Measurements from ENCODE around the gene GUCA1A. TPM values are rescaled to one million over a fixed set of nuclear protein-coding genes. Genes with fewer than 3 reads are reported as not detected.

Gene GUCA1A
- total RNA-seq, 2 experiments from 2014 or later, result not detected

- TF ChIP-seq CTCF (IDR thresholded peaks at IDR 0.05), result no peak
- CTCF ChIA-PET, result interaction anchor here (1.2 to 1.5 kb wide), 2 partner anchors 10 to 323 kb away, joined by 3 to 6 read pairs; no protein-coding TSS in a partner anchor
- POLR2A ChIA-PET, result no interaction called here
These were observed 51.8 kb downstream of the GUCA1A start for GRCh38 chr6:42225029-42225339.

GRCh38 chr6:42225419-42225818 is 52.3 kb downstream of the GUCA1A start:
- POLR2A ChIA-PET, result interaction anchor here (1.5 kb wide), 1 partner anchor 8 kb away, joined by 4 read pairs; the partner anchor contains the start of gene MRPS10

More at GRCh38 chr6:42225029-42225339, 51.8 kb downstream of the GUCA1A start:
- ATAC-seq (ENCODE audit: poor library complexity), result no peak
- Histone ChIP-seq H3K27me3 (ENCODE audit: control insufficient read depth in 1 of 2, insufficient read depth in 2 of 2, low read length in 2 of 2) (no peaks in the 10 kb centered on the region), H3K36me3 (ENCODE audit: insufficient read depth, low read length) (peaks cover 27% of the 10 kb centered on the region), H3K4me1 (ENCODE audit: insufficient read depth, low read length) (no peaks in the 10 kb centered on the region), H3K9me3 (ENCODE audit: control insufficient read depth in 1 of 2, insufficient read depth in 1 of 2, low read length in 2 of 2) (no peaks in the 10 kb centered on the region), H3K27ac (ENCODE audit: low read depth in 1 of 2, low read length in 2 of 2) (no peak overlapping the region), H3K4me3 (ENCODE audit: low read length) (no peak overlapping the region)
- Mint-ChIP-seq H3K9me3 (no peaks in the 10 kb centered on the region), H3K4me1 (ENCODE audit: low read depth) (no peaks in the 10 kb centered on the region), H3K36me3 (ENCODE audit: low read depth) (peaks cover 31% of the 10 kb centered on the region), H3K27me3 (no peaks in the 10 kb centered on the region), H3K4me3 (no peak overlapping the region), H3K27ac (no peak overlapping the region)
- intact Hi-C loops (cut with DNase I, micrococcal nuclease), result no loop called here
- DNase-seq, result no peak

GRCh38 chr6:42226161-42226611 is 53.0 kb downstream of the GUCA1A start:
- no peak for ATAC-seq (ENCODE audit: poor library complexity)
- no peaks in the 10 kb centered on the region for H3K4me1 ChIP-seq (ENCODE audit: insufficient read depth, low read length)
- no peak overlapping the region for H3K27ac Mint-ChIP-seq

More at GRCh38 chr6:42225419-42225818, 52.3 kb downstream of the GUCA1A start:
- no peaks in the 10 kb centered on the region for H3K4me1 ChIP-seq (ENCODE audit: insufficient read depth, low read length)
- H3K4me3 Mint-ChIP-seq, result no peak overlapping the region
- H3K9me3 Mint-ChIP-seq, result no peaks in the 10 kb centered on the region
- H3K27me3 ChIP-seq (ENCODE audit: control insufficient read depth in 1 of 2, insufficient read depth in 2 of 2, low read length in 2 of 2), result no peaks in the 10 kb centered on the region
- peaks cover 31% of the 10 kb centered on the region for H3K36me3 ChIP-seq (ENCODE audit: insufficient read depth, low read length)
- CTCF ChIA-PET, result interaction anchor here (1.2 to 1.5 kb wide), 2 partner anchors 11 to 322 kb away, joined by 3 to 6 read pairs; no protein-coding TSS in a partner anchor
- intact Hi-C loops (cut with DNase I, micrococcal nuclease), result no loop called here
- DNase-seq, result no peak
- no peak overlapping the region for H3K27ac Mint-ChIP-seq
- no peaks in the 10 kb centered on the region for H3K27me3 Mint-ChIP-seq
- peaks cover 36% of the 10 kb centered on the region for H3K36me3 Mint-ChIP-seq (ENCODE audit: low read depth)
- no peak overlapping the region for H3K27ac ChIP-seq (ENCODE audit: low read depth in 1 of 2, low read length in 2 of 2)
- ATAC-seq (ENCODE audit: poor library complexity), result no peak
- no peak for TF ChIP-seq CTCF (IDR thresholded peaks at IDR 0.05)
- H3K4me1 Mint-ChIP-seq (ENCODE audit: low read depth), result no peaks in the 10 kb centered on the region
- H3K4me3 ChIP-seq (ENCODE audit: low read length), result no peak overlapping the region
- no peaks in the 10 kb centered on the region for H3K9me3 ChIP-seq (ENCODE audit: control insufficient read depth in 1 of 2, insufficient read depth in 1 of 2, low read length in 2 of 2)

More at GRCh38 chr6:42226161-42226611, 53.0 kb downstream of the GUCA1A start:
- Mint-ChIP-seq H3K27me3 (no peaks in the 10 kb centered on the region), H3K4me3 (no peak overlapping the region), H3K9me3 (no peaks in the 10 kb centered on the region), H3K36me3 (ENCODE audit: low read depth) (peaks cover 37% of the 10 kb centered on the region), H3K4me1 (ENCODE audit: low read depth) (no peaks in the 10 kb centered on the region)
- POLR2A ChIA-PET, result interaction anchor here (1.5 kb wide), 1 partner anchor 9 kb away, joined by 4 read pairs; the partner anchor contains the start of gene MRPS10
- Histone ChIP-seq H3K27me3 (ENCODE audit: control insufficient read depth in 1 of 2, insufficient read depth in 2 of 2, low read length in 2 of 2) (no peaks in the 10 kb centered on the region), H3K36me3 (ENCODE audit: insufficient read depth, low read length) (peaks cover 38% of the 10 kb centered on the region), H3K4me3 (ENCODE audit: low read length) (no peak overlapping the region), H3K27ac (ENCODE audit: low read depth in 1 of 2, low read length in 2 of 2) (no peak overlapping the region), H3K9me3 (ENCODE audit: control insufficient read depth in 1 of 2, insufficient read depth in 1 of 2, low read length in 2 of 2) (no peaks in the 10 kb centered on the region)
- no peak for DNase-seq
- no peak for TF ChIP-seq CTCF (IDR thresholded peaks at IDR 0.05)
- intact Hi-C loops (cut with DNase I, micrococcal nuclease), result no loop called here
- CTCF ChIA-PET, result interaction anchor here (1.2 to 1.5 kb wide), 2 partner anchors 12 to 321 kb away, joined by 3 to 6 read pairs; no protein-coding TSS in a partner anchor

Data from CD4-positive, alpha-beta T cell (primary cell).